ENCODE results near the gene THSD7B. TPM values are rescaled to one million over a fixed set of nuclear protein-coding genes. Genes with fewer than 3 reads are reported as not detected.

The THSD7B gene
- total RNA-seq, 1 donor = under 0.01 TPM

GRCh38 chr2:137287913-137288639 is 522.7 kb downstream of the THSD7B start:
- Histone ChIP-seq H3K4me1 (ENCODE audit: insufficient read depth, low read length) (no peaks in the 10 kb centered on the region), H3K4me3 (ENCODE audit: insufficient read depth, low read length) (no peak overlapping the region), H4K20me1 (ENCODE audit: insufficient read depth, low read length) (no peaks in the 10 kb centered on the region), H3K9me3 (ENCODE audit: low read depth, low read length) (no peaks in the 10 kb centered on the region), H3K79me2 (ENCODE audit: insufficient read depth, low read length) (no peaks in the 10 kb centered on the region), H2AFZ (ENCODE audit: low read length) (no peak overlapping the region), H3K36me3 (ENCODE audit: insufficient read depth, low read length) (no peaks in the 10 kb centered on the region), H3K4me2 (ENCODE audit: insufficient read depth, low read length) (no peak overlapping the region), H3K27me3 (ENCODE audit: insufficient read depth, low read length) (no peaks in the 10 kb centered on the region), H3K27ac (ENCODE audit: low read depth, low read length) (no peak overlapping the region)
- DNase-seq (ENCODE audit: insufficient read length, low spot score, missing footprints) = no peak
- no peak for TF ChIP-seq CTCF (IDR thresholded peaks at IDR 0.05; ENCODE audit: extremely low read depth, low read depth, low read length)

GRCh38 chr2:137291836-137292570 is 526.7 kb downstream of the THSD7B start:
- no peaks in the 10 kb centered on the region for H3K36me3 ChIP-seq (ENCODE audit: insufficient read depth, low read length)
- H3K4me2 ChIP-seq (ENCODE audit: insufficient read depth, low read length) = no peak overlapping the region
- no peaks in the 10 kb centered on the region for H3K79me2 ChIP-seq (ENCODE audit: insufficient read depth, low read length)
- no peak for DNase-seq (ENCODE audit: insufficient read length, low spot score, missing footprints)
- no peaks in the 10 kb centered on the region for H3K27me3 ChIP-seq (ENCODE audit: insufficient read depth, low read length)
- H3K27ac ChIP-seq (ENCODE audit: low read depth, low read length) = no peak overlapping the region
- no peaks in the 10 kb centered on the region for H3K4me1 ChIP-seq (ENCODE audit: insufficient read depth, low read length)
- TF ChIP-seq CTCF (IDR thresholded peaks at IDR 0.05; ENCODE audit: extremely low read depth, low read depth, low read length) = no peak
- H4K20me1 ChIP-seq (ENCODE audit: insufficient read depth, low read length) = no peaks in the 10 kb centered on the region
- no peak overlapping the region for H3K4me3 ChIP-seq (ENCODE audit: insufficient read depth, low read length)
- no peaks in the 10 kb centered on the region for H3K9me3 ChIP-seq (ENCODE audit: low read depth, low read length)
- no peak overlapping the region for H2AFZ ChIP-seq (ENCODE audit: low read length)

DNA sequence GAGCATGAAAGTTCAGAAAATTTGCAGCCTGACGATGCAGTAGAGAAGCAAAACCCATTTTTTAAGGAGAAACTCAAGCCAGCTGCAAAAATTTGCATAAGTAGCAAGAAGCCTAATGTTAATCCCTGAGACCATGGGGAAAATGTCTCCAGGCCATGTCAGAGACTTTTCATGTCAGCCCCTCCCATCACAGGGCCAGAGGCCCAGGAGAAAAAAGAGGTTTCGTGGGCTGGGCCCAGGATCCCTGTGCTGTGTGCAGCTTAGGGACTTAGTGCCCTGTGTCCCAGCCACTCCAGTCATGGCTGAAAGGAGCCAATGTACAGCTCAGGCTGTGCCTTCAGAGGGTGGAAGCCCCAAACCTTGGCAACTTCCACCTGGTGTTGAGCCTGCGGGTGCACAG is 533.0 kb downstream of the THSD7B start:
- Histone ChIP-seq H3K36me3 (ENCODE audit: insufficient read depth, low read length) (no peaks in the 10 kb centered on the region), H4K20me1 (ENCODE audit: insufficient read depth, low read length) (no peaks in the 10 kb centered on the region), H3K9me3 (ENCODE audit: low read depth, low read length) (no peaks in the 10 kb centered on the region), H3K4me3 (ENCODE audit: insufficient read depth, low read length) (no peak overlapping the region), H3K27ac (ENCODE audit: low read depth, low read length) (no peak overlapping the region), H3K27me3 (ENCODE audit: insufficient read depth, low read length) (no peaks in the 10 kb centered on the region), H2AFZ (ENCODE audit: low read length) (no peak overlapping the region), H3K79me2 (ENCODE audit: insufficient read depth, low read length) (no peaks in the 10 kb centered on the region), H3K4me2 (ENCODE audit: insufficient read depth, low read length) (no peak overlapping the region), H3K4me1 (ENCODE audit: insufficient read depth, low read length) (no peaks in the 10 kb centered on the region)
- no peak for DNase-seq (ENCODE audit: insufficient read length, low spot score, missing footprints)
- TF ChIP-seq CTCF (IDR thresholded peaks at IDR 0.05; ENCODE audit: extremely low read depth, low read depth, low read length) = no peak

DNA sequence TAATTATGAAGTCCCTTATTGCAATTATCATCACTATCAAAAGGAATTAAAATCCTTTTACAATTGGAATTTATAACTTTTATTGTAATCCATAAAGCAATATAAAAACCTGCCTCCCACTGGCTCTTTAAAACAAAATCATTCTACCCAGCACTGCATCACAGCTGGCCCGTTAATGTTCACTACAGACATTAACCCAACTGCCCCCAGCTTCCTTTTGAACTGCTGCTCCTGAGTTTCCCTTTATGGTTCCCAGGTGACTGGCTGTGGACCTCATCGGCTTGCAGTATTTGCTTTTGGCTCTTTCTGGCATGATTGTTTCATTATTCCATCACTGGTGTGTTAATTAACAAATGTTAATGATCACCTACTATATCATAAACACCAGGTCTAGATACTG is 535.6 kb downstream of the THSD7B start:
- Histone ChIP-seq H3K4me3 (ENCODE audit: insufficient read depth, low read length) (no peak overlapping the region), H3K36me3 (ENCODE audit: insufficient read depth, low read length) (no peaks in the 10 kb centered on the region), H2AFZ (ENCODE audit: low read length) (no peak overlapping the region), H3K4me2 (ENCODE audit: insufficient read depth, low read length) (no peak overlapping the region), H3K79me2 (ENCODE audit: insufficient read depth, low read length) (no peaks in the 10 kb centered on the region), H3K4me1 (ENCODE audit: insufficient read depth, low read length) (no peaks in the 10 kb centered on the region), H3K27ac (ENCODE audit: low read depth, low read length) (no peak overlapping the region), H4K20me1 (ENCODE audit: insufficient read depth, low read length) (no peaks in the 10 kb centered on the region), H3K27me3 (ENCODE audit: insufficient read depth, low read length) (no peaks in the 10 kb centered on the region), H3K9me3 (ENCODE audit: low read depth, low read length) (no peaks in the 10 kb centered on the region)
- TF ChIP-seq CTCF (IDR thresholded peaks at IDR 0.05; ENCODE audit: extremely low read depth, low read depth, low read length) = no peak
- no peak for DNase-seq (ENCODE audit: insufficient read length, low spot score, missing footprints)

Measured in osteoblast (primary cell).